ENCODE results near the gene SLC8B1. TPM values are rescaled to one million over a fixed set of nuclear protein-coding genes. Genes with fewer than 3 reads are reported as not detected.

Gene SLC8B1
- total and polyA plus RNA-seq, 2 of the 4 experiments (the other 2 are of a cell fraction): 4.1 to 10.2 TPM

Small RNAs within 50 kb of the gene (microRNA-seq; reads per million reads assigned to microRNA genes)
- 0 reads per million in 2 experiments for gene MIR6762 (ENCODE audit: insufficient read depth in 1 of 2, insufficient read length in 1 of 2, unreplicated experiment in 1 of 2)

Small RNAs within 50 kb of the gene (small RNA-seq; reads per million reads assigned to genes)
- gene MIR6762: 0 reads per million in 5 experiments

Other genes starting within 250 kb of the SLC8B1 start
- gene RASAL1, start 199.3 kb downstream of the SLC8B1 start, total RNA-seq (2012; rRNA removed): not detected in 2 replicates
- not detected in 2 replicates for gene RASAL1, start 199.3 kb downstream of the SLC8B1 start, polyA plus RNA-seq (2012; rRNA removed)
- gene CFAP73, start 185.4 kb downstream of the SLC8B1 start, total RNA-seq (2012; rRNA removed): not detected in 2 replicates
- not detected in 2 replicates for gene CFAP73, start 185.4 kb downstream of the SLC8B1 start, polyA plus RNA-seq (2012; rRNA removed)
- gene DDX54, start 149.6 kb downstream of the SLC8B1 start, total RNA-seq (2012; rRNA removed): 23.8 and 24.4 TPM in 2 replicates
- gene DDX54, start 149.6 kb downstream of the SLC8B1 start, polyA plus RNA-seq (2012; rRNA removed): 47.5 and 55.1 TPM in 2 replicates
- 14.7 and 15.0 TPM in 2 replicates for gene RITA1, start 149.4 kb downstream of the SLC8B1 start, total RNA-seq (2012; rRNA removed)
- 14.2 and 15.2 TPM in 2 replicates for gene RITA1, start 149.4 kb downstream of the SLC8B1 start, polyA plus RNA-seq (2012; rRNA removed)
- 2.0 and 2.5 TPM in 2 replicates for gene TPCN1, start 113.6 kb downstream of the SLC8B1 start, total RNA-seq (2012; rRNA removed)
- 10.4 and 13.2 TPM in 2 replicates for gene TPCN1, start 113.6 kb downstream of the SLC8B1 start, polyA plus RNA-seq (2012; rRNA removed)
- 7.3 and 8.1 TPM in 2 replicates for gene PLBD2, start 23.5 kb upstream of the SLC8B1 start, total RNA-seq (2012; rRNA removed)
- 37.1 and 44.5 TPM in 2 replicates for gene PLBD2, start 23.5 kb upstream of the SLC8B1 start, polyA plus RNA-seq (2012; rRNA removed)
- gene SDS, start 68.8 kb upstream of the SLC8B1 start, total RNA-seq (2012; rRNA removed): not detected in 2 replicates
- gene SDS, start 68.8 kb upstream of the SLC8B1 start, polyA plus RNA-seq (2012; rRNA removed): not detected in 2 replicates
- 5.6 and 6.3 TPM in 2 replicates for gene SDSL, start 87.3 kb upstream of the SLC8B1 start, total RNA-seq (2012; rRNA removed)
- 10.9 and 13.4 TPM in 2 replicates for gene SDSL, start 87.3 kb upstream of the SLC8B1 start, polyA plus RNA-seq (2012; rRNA removed)
- gene LHX5, start 136.8 kb upstream of the SLC8B1 start, total RNA-seq (2012; rRNA removed): not detected in 2 replicates
- not detected in 2 replicates for gene LHX5, start 136.8 kb upstream of the SLC8B1 start, polyA plus RNA-seq (2012; rRNA removed)

Measured in IMR-90 (cell line).